OCI-LY1 (cell line): ENCODE results near the gene P2RY2.

Experiments used
- CTCF ChIP-seq: fragments of 200-600 bp; sonication (generic), shearing (Covaris generic); IDR thresholded peaks from 2 replicates; pipeline ENCODE4 v1.5.1; 2017; ENCODE audit warnings: mild to moderate bottlenecking, antibody characterized with exemption, low read length, moderate library complexity, mixed read lengths
- EZH2 ChIP-seq: fragments of 200-600 bp; sonication (generic), shearing (Covaris generic); IDR thresholded peaks from 2 replicates; pipeline ENCODE4 v1.8.0; 2017; ENCODE audit warnings: borderline replicate concordance, mixed run types, mild to moderate bottlenecking, antibody characterized with exemption, low read length, moderate library complexity, mixed read lengths

GRCh38 chr11:73239571-73240189 is 21.6 kb downstream of the P2RY2 start:
- no peak for TF ChIP-seq CTCF
- no peak for TF ChIP-seq EZH2
